HUDEP-2 (cell line): ENCODE measurements around the gene FRMD3.
"Not testable (repeated sequence)": the region's sequence is repeated elsewhere in the genome, so short reads cannot be mapped to it uniquely, and the experiment has no call there.

Experiments used
- DNase-seq, 76 experiments: peaks; one replicate each; lab custom pipeline; 2025; ENCODE audit not compliant: unreplicated experiment in 76 of 76; lab: John Stamatoyannopoulos, UW

Gene FRMD3

DNA sequence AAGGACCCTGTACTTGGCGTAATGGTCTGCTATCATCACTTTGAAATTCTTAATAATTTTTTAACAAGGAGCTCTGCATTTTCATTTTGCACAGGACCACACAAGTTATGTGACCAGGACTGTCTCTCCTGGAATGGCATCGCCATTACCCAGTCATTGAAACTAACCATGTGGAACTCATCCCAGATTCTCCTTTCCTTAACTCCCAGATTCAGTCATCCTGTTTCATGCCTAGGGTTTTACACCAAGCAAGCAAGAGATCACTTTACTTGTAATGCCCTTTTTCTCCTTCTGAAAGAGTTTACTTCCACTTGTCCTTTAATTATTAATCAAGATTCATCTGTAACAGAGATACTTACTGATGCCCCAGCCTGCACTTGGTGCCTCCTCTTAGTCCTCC, 12.0 kb downstream of the FRMD3 start:
- DNase-seq = no peak

DNA sequence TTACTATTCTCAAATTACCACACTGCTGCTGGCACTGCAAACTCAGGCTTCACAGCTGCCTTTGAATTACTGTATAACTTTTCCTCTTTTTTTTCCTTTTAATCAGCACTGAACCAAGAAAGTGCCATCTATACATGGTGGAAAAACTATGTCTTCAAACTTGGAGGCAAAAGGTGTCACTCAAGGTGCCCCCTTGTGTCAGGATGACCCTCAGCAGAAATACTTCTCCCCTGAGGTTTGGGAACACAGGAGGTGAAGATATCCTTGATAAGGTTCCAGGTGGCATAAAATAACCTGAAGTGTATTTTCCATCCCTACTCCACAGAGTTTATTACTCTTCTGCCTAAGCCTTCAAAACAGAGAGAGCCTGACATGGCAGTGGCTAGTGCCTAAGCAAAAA, 14.5 kb downstream of the FRMD3 start:
- DNase-seq = no peak

DNA sequence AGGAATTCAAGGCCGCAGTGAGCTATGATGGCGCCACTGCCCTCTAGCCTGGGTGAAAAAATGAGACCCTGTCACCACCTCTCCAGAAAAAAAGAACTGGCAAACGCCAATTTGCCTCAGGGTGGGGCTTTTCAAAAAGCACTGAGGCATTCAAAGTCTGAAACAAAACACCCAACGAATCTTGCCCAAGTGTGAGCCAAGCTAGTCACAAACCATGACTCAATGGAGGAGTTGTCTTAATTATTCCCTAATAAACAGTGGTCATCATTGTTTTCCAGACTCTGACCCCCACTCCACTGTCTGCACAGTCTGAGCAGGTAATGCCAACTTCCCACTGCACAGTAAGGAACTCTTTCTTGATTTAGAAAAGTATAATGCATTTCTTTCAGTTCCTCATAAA, 16.8 kb downstream of the FRMD3 start:
- DNase-seq = no peak

DNA sequence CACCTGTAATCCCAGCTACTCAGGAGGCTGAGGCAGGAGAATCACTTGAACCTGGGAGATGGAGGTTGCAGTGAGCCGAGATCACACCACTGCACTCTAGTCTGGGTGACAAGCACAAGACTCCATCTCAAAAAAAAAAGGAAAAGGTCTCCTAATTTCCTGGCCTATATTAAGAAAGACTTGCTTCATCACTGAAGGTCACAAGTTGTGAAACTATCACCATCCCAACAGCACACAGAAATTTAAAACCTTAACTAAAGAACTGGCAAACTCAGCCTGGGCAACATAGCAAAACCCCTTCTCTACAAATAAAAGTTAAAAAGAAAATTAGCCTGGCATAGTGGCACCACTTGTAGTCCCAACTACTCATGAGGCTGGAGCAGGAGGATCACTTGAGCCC, 17.2 kb downstream of the FRMD3 start:
- no peak for DNase-seq

DNA sequence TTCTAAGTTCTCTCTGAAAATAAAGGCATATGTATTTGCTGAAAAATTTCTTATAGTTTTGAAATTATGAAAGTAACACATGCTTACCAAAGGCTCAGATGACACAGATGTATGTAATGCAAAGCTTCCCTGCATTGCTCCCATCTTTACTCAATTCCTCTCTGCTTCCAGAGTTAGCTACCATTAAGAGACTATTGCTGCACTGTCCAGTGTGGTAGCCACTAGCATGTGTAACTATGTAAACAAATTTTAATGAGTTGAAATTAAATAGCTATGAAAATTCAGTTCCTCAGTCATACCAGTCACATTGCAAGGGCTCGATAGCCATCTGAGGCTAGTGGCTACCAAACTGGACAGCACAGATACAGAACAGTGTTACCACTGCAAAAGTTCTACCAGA, 17.9 kb downstream of the FRMD3 start:
- no peak for DNase-seq

DNA sequence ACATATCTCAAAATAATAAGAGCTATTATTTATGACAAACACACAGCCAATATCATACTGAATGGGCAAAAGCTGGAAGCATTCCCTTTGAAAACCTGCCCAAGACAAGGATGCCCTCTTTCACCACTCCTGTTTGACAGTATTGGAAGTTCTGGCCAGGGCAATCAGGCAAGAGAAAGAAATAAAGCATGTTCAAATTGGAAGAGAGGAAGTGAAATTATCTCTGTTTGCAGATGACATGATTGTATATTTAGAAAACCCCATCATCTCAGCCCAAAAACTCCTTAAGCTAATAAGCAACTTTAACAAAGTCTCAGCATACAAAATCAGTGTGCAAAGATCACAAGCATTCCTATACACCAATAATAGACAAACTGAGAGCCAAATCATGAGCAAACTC, 20.2 kb downstream of the FRMD3 start:
- not testable (repeated sequence) for DNase-seq

DNA sequence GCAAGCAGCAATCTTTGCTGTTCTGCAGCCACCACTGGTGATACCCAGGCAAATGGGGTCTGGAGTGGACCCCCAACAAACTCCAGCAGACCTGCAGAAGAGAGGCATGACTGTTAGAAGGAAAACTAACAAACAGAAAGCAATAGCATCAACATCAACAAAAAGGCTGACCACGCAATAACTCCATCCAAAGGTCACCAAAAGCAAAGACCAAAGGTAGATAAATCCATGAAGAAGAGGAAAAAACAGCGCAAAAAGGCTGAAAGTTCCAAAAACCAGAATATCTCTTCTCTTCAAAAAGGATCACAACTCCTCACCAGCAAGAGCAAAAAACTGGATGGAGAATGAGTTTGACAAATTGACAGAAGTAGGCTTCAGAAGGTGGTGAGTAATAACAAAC, 23.4 kb downstream of the FRMD3 start:
- no peak for DNase-seq

DNA sequence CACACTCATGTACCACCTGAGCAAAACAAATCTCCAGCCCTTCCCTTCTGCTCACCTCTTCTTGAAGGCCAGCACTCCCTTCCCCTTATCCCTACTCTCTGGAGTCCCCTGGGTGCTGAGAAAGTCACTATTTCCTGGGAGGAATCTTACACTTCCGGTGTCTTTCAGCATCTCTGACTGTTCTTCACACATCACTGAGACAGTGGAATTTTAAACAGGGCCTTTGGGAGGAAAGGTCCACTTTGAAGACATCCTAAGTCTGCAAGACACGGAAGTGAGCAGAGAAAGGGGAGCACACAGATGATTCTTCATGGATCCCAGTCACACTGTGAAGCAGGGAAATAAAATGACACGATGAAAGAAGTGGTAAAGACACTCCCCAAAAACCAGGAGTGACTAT, 25.6 kb downstream of the FRMD3 start:
- DNase-seq = no peak

DNA sequence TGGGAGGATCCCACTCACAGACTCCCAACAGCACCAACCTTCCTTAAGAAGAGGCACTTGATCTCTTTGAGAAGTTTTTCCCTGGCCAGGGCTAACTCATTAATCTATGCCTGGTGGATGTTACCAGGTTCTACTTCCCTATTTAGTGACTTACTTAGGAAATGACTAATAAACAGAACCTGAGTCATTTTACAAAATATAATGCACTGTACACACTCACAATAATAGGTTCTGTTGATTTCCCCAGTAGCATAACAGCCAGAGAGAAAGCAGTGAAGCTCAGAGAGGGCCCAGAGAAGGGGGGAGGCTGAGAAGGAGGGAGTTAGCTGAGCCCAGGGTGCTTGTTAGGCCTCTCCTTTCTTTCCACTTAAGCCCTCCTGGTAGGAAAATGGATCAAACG, 27.1 kb downstream of the FRMD3 start:
- DNase-seq = no peak

DNA sequence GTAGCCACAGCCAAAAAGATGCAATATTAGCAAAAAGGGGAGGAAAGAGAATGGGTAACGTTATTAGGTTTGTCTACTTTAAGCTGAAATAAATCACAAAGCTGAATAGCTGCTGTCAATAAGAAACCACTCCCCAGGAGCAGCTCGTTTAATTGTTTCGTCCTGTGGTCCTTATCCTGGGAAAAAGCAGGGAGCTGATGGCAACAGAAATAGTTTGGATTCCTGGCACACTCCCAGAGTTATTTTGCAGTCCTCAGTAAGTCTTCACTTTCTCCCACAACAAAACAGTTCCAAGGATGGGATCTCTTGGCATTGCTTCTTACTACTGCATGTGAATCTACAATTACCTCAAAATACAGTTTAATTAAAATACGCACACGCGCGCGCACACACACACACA, 28.8 kb downstream of the FRMD3 start:
- DNase-seq = no peak

DNA sequence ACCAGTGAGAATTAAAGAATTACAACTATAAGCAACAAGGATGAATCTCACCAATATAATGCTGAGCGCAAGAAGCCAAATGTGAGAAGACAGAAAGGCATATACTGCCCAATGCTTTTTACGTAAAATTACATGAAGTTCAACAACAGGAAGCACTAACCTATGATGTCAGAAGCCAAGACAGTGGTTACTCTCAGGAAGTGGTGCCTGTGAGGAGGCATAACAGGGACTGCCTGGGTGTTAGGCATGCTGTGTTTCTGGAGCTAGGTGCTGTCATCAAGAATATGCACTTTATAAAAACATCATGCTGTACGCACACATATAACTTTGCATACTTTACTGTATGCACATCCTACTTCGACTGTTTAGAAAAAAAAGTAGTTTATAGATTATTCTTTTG, 30.1 kb downstream of the FRMD3 start:
- no peak for DNase-seq

DNA sequence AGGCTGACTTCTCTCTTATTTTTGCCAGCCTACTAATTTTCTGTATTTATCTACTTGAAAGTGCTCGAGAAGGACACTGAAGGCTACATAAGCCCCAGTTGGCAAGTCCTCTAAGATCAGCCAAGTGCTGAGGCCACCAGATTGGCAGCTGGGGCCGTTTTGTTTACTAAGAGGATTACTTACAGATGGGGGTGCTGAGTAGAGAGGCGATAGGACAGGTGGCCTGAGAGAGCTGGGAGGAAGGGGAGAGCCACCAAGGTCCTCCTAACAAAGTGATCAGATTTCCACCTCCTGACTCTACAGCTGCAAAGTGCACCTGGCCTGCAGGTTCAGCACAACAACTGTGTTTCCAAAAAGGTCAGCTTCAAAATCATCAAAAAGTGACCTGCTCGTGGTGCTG, 32.9 kb downstream of the FRMD3 start:
- no peak for DNase-seq

DNA sequence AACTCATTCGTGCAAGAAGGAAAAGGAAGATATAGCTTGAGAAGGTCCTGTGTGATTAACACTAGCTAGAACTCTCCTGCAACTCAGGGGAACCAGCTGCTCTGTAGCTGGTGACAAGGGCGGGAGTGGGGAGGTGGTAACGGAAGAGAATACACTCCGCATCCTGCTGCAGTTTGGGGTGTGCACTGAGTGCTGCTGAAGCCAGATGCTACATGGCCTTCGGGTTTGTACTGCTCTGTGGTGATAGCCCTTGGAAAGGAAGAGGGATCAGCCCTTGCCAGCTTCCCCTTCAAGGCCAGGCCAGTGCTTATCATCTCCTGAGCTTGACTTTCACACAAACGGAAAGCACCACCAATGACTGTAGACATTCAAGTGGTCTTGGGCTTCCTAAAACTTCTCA, 34.3 kb downstream of the FRMD3 start:
- DNase-seq = no peak

DNA sequence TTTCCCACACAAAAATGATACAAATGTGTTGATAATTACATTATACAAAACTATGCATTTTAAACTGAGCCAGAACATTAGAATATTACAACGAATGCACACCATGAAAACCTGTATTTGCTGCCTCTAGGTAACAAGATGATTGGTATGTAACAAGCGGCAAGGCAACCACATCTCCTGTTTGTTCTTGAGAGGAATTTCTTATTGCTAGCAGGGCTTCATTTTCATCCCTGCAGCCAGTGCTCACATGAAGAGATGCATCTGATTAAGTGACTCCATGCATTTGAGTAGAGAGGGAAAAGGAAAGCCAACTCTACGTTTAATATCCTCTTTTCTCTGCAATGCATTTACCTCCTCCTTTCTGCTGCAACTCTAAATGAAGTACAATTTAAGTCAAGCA, 36.6 kb downstream of the FRMD3 start:
- DNase-seq = no peak

DNA sequence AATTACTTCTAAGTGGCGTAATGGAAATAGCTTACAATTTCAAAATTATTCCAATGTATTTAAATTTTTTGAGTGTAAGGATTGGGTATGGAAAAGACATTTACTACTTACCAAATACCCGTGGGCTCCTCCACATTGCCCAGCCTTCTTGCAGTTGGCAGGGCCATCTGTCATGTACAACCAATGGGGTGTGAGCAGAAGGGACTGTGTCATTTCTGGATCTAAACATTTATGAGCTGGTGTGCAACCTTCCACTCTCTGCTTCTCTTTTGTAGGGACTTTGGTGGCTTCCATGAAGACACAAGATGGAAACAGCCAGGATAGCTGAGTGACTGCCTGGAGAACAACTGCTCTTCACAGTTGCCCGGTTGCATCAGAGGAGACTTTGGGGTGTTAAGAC, 40.8 kb downstream of the FRMD3 start:
- DNase-seq = no peak

DNA sequence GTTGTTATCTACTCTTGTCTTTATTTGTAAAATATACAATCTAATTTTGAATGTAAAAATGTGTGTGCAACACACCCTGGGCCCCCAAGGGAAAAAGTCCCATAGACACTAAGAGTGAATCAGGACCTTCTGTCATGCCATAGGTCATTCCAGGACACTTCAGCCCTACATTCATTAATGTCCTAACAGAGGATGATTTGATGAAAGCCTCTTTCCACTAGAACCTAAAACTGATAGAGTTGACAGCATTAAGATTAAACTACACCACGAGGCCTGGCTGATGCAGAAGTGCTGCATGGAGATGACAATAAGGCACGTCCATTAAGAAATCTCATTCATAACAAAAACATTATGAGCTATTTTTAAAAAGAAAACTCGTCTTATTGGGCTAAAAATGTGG, 46.2 kb downstream of the FRMD3 start:
- DNase-seq = no peak

DNA sequence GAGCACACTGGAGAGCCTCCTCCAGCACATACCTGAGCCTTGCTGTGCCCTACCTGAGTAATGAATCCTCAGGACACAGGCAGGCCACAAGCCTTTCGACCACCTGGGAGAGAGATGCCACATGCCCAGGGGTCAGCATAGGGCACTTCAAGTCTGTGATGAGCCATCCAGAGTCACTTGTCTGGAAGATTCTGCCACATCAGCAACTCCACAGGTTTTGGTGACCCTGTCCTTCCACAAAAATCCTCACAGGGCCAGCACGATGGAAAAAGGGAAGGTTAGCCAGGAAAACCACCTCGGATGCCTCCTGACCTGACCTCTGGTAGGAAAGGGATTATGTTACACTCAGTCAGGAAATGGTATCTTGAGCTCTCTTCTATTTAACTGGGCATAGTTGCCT, 46.8 kb downstream of the FRMD3 start:
- DNase-seq = no peak

DNA sequence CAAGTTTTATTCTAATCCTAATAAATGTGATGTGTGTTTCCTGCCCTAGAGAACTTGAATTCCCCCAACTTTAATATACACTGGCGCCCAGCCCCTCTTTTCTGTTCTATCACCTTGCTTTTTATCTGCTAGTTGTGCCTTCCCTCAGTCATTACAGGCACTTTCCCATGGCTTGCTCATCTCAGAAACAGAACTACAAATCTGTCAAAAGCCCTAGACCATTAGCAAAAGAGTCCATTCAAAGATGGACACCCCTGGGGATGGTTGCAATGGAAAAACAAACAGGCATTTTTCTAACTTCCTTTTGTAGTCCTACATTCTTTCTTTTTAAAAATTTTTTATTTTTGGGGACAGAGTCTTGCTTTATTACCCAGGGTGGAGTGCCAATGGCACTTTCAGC, 48.2 kb downstream of the FRMD3 start:
- DNase-seq = no peak

DNA sequence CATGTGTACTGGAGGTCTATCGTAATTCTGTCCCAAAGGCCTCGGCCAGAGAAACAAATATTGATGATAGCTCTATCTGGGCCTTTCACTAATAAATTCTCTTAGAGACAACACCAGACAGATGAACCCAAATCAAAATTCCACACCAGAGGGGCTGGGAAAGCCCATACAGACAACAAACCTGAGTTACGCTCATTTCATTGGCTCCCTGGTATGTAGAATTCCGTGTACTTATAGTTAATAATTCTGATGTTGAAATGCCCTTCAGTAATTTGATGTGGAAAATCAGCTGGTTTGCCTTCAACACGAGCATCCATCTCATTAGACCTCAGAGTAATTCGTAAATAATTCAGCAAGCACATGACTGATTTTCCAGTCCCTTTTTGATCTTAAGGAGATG, 53.2 kb downstream of the FRMD3 start:
- DNase-seq = no peak

DNA sequence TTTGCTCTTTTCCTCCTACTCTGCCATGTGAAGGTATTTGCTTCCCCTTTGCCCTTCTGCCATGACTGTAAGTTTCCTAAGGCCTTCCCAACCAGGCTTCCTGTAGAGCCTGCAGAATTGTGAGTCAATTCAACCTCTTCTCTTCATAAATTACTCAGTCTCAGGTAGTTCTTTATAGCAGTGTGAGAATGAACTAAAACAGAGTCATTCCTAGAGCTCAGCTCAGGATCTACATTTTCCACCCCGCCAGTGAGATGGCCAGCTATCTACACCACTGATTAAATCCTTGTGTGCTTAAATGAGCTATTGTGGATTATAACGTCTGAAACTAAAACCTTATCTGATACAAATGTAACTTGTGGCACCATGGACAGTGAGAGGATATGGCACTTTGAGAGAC, 55.0 kb downstream of the FRMD3 start:
- no peak for DNase-seq

DNA sequence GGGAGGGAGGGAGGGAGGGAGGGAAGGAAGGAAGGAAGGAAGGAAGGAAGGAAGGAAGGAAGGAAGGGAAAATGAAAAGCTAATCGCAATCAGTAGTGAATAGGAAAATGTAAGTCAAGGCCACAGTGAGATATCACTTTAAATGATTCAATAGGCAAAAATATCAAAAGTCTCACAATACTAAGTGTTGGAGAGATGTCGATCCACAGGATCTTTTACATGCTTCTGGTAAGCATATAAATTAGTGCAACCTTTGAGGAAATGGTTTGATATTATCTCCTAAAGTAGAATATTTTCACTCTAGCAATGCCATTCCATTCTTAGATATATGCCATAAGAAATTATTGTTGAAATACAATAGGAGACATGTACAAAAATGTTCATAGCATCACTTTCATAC, 58.4 kb downstream of the FRMD3 start:
- no peak for DNase-seq

DNA sequence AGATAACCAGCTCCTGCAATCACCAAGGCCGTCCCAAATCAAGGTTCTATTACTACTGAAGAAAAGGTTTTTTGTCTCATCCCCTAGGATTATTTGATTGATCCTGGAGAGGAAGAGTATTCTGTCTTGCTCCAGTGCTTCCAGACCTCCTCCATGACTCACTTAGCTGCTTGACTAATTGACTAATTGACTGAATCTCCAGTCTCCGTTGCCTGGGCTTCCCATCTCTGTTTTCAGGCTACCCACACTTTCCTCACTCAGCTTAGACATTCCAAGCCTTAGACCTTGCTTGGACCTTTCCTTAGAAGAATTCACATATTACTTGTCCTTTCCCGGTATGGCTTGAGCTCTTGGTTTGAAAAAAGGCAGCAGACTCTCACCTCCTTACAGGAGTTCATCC, 60.6 kb downstream of the FRMD3 start:
- no peak for DNase-seq

DNA sequence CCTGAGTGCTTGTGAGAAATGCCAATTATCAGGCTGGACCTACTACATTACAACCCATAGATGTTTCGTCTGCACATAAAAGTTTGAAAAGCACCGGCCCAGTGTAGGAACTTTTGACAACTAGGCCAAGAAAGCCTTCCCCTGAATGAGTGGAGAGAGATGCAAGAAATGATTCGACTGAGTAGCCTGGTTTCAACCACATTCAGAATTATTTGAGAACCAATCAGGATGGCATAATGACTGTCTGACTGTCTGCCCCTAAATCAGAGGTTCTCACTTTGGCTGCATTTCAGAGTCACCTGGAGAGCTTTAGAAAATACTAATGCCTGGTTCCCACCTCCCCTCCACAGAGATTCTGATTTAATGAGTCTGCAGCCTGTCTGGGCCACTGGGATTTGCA, 61.1 kb downstream of the FRMD3 start:
- DNase-seq = no peak

DNA sequence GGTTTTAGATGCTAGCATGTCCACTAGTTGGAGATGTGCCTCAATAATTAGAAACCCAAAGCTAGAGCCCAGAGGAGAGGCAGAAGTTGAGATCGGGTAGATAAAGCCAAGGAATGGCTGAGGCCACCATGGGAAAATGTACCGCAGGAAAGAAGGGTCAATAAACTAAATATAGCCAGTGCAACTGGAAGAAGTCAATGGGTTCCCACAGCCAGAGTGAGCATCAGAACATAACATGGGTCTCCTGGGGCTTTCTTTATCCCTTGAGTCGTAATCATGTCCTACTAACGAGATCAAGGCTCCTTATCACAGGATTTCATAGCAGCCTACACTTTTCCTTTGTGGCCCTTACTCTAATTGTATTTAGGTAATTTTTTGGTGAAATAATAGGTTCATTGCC, 61.7 kb downstream of the FRMD3 start:
- DNase-seq = no peak
